ENCODE data around the gene FRS2.

DNA sequence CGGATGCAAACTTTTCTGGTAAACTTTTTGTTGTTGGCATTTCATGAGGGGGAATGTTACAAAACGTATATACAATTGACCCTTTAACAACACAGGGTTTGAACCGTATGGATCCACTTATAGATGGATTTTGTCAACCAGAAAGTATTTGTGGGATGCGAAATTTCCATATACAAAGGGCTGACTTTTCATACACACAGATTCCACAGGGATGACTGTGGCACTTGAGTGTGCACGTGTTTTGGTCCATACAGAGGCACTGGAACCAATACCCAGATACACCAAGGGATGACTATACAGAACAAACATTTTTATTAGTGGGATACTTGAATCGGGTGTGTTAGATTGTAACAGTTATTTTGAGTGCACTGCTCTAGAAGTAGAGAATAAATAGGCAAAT is 85.3 kb downstream of the FRS2 start:
- no peak for TF ChIP-seq EZH2 (IDR thresholded peaks at IDR 0.05; ENCODE audit: borderline replicate concordance, insufficient read depth, low read depth, low read length, poor library complexity, severe bottlenecking)
- no peak for TF ChIP-seq CTCF (IDR thresholded peaks at IDR 0.05)
